Lower leg skin (tissue), 3 donors: ENCODE measurements around the gene MRS2.

Experiments used
- POLR2A ChIP-seq, 2 donors: fragments of 450-650 bp; IDR thresholded peaks; one replicate each; pipeline ENCODE4 v1.6.1; 2016 to 2017; ENCODE audit warnings: antibody characterized with exemption in 2 of 2, mild to moderate bottlenecking in 1 of 2, moderate library complexity in 1 of 2
- TF ChIP-seq, protein P1 (sequence below), 3 donors: fragments of 450-650 bp; IDR thresholded peaks; one replicate each; pipeline ENCODE4 v1.5.1; 2016; ENCODE audit warnings: antibody characterized with exemption in 3 of 3, mild to moderate bottlenecking in 3 of 3, moderate library complexity in 2 of 3

DNA sequence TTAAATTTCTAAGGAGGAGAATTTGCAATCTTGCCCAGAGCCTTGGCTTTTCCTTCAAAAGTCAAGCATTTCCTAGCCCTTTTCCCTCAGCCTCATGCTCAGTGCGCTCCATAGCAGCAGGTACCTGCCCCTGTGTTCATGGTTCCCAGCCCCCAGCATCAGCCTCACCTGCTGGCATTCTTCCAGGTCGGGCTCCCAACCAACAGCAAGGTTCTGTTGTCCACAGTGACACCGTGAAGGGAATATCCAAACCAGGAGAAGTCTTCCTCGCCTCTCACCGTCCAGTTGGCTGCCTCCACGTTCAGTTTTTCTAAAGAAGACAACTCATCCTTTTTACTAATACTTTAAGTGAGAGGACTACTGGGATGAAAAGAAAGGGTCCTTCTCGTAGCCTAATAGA is 43.9 kb downstream of the MRS2 start:
- TF ChIP-seq, protein P1, sequence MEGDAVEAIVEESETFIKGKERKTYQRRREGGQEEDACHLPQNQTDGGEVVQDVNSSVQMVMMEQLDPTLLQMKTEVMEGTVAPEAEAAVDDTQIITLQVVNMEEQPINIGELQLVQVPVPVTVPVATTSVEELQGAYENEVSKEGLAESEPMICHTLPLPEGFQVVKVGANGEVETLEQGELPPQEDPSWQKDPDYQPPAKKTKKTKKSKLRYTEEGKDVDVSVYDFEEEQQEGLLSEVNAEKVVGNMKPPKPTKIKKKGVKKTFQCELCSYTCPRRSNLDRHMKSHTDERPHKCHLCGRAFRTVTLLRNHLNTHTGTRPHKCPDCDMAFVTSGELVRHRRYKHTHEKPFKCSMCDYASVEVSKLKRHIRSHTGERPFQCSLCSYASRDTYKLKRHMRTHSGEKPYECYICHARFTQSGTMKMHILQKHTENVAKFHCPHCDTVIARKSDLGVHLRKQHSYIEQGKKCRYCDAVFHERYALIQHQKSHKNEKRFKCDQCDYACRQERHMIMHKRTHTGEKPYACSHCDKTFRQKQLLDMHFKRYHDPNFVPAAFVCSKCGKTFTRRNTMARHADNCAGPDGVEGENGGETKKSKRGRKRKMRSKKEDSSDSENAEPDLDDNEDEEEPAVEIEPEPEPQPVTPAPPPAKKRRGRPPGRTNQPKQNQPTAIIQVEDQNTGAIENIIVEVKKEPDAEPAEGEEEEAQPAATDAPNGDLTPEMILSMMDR (IDR thresholded peaks at IDR 0.05): no peak
- no peak for TF ChIP-seq POLR2A (IDR thresholded peaks at IDR 0.05)
